Right renal cortex interstitium (tissue), 3 donors: ENCODE results near the gene VPS8. TPM values are rescaled to one million over a fixed set of nuclear protein-coding genes. Genes with fewer than 3 reads are reported as not detected.

Experiments
- DNase-seq, 3 donors: peaks; one replicate each; pipeline ENCODE4 v3.0.0-alpha.2; 2013; ENCODE audit warnings: low read depth in 3 of 3, low spot score in 2 of 3
- polyA plus RNA-seq, 3 donors: library from polyadenylated mRNA; unstranded; fragments of 120-200 nt; gene quantifications; one replicate each; pipeline ENCODE4 v1.2.1, GENCODE V29; 2013; ENCODE audit not compliant: insufficient read length in 3 of 3

The VPS8 gene
- polyA plus RNA-seq, 3 donors, result 38.2 to 45.0 (median 38.5) TPM

GRCh38 chr3:184784731-184785500, 27.1 kb upstream of the VPS8 start:
- no peak for DNase-seq

- no peak for DNase-seq
Observed at GRCh38 chr3:184785890-184786279, 26.1 kb upstream of the VPS8 start.

DNA sequence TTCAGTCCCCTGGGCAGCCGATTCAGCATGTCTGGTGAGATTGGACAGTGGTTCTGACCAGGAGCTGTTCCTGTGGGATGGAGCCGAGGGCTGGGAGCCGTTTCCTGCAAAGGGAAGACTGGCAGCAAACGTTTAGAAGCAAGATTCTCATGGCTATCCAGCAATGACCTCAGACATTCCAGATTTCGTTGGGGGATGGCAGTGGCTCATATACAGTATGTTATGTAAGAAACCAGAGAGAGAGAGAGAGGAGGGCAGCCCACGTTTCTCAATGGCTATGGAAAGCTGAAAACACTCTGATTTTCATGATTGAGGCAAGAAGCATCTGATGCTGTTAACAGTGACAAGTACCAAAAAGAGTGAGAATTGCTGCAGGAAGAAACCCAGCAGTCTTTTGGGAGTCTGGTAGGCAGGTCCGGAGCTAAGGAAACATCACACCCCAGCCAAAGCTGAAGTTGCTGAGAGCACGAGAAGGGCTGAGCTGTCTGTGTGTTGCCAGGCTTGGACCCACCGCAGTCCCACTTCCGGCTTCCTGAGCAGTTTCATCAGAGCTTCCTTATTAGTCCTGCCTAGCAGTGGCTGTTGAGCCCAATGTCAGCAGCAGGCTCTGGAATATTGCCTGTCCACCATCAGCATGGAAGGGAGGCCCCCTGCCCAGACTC, 25.6 kb upstream of the VPS8 start:
- DNase-seq, result no peak

- DNase-seq, result no peak
Observed at GRCh38 chr3:184788751-184789150, 23.2 kb upstream of the VPS8 start.

GRCh38 chr3:184789314-184789998, 22.5 kb upstream of the VPS8 start:
- DNase-seq, result no peak

DNA sequence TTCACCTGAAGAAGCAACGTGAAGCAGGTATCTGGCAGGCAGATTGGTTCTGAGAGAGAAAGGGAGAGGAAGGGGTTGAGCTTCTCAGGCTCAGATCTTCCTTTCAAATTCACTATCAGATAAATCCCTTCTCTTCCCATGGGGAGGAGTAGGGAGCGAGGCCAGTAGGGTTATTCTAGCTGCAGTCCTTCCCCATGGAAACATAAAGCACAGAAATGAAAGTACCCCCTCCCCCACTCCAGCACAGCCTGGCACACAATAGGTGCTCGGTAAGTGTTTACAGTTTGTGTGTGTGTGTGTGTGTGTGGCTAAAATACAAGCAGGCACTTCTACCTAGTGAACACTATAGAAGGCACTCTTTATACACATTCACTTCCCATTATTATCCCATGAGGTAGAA, 20.8 kb upstream of the VPS8 start:
- DNase-seq, result no peak

DNA sequence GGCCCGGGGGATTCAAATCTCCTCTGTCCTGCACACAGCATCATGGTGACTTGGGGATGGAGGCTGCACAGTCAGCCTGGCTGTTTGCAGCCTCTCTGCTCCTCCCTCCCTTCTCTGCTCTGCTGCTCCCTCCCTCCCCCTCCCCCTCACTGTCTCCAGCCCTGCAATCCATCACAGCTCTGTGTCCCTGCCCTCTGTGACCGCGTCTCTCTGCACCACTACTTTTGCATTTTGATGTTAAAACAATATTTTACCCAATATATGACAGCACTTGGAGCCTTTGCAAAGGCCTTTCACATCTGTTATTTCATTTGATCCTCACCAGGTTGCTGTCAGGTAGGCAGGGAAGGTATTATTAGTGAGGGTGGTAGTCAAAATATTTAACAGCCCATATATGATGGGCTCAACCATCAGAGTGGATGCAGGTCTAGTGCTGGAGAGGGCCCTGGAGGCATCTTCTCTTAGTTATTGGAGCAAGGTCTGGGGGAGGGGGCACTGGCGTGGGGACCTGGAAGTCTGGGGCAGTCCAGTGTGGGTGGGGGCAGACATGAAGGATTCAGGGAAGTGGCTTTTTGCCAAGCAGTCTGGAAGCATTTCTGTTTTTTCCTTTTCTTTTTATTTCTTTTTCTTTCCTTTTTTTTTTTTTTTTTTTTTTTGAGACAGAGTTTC, 16.3 kb upstream of the VPS8 start:
- no peak for DNase-seq

- no peak for DNase-seq
Observed at GRCh38 chr3:184796551-184796950, 15.4 kb upstream of the VPS8 start.

DNA sequence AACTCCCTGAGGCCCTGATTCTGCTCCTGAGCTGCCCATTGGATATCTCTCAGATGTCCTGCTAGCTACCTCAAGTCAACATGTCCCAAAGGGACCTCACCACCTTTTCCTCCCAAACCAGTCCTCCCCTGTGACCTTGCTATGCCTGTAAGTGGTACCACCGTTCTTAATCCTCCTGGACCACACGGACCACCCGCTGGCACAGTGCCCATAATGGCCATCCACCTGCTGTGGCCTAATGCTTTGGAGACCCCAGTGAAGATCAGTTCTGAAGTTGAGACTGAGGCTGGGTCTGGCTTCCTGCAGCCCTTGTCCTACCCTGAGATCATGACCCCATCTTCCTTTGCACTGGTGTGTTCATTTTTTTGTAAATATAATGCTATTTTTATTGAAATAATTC, 15.0 kb upstream of the VPS8 start:
- DNase-seq, result no peak

- no peak for DNase-seq
Observed at GRCh38 chr3:184798120-184798519, 13.8 kb upstream of the VPS8 start.

DNA sequence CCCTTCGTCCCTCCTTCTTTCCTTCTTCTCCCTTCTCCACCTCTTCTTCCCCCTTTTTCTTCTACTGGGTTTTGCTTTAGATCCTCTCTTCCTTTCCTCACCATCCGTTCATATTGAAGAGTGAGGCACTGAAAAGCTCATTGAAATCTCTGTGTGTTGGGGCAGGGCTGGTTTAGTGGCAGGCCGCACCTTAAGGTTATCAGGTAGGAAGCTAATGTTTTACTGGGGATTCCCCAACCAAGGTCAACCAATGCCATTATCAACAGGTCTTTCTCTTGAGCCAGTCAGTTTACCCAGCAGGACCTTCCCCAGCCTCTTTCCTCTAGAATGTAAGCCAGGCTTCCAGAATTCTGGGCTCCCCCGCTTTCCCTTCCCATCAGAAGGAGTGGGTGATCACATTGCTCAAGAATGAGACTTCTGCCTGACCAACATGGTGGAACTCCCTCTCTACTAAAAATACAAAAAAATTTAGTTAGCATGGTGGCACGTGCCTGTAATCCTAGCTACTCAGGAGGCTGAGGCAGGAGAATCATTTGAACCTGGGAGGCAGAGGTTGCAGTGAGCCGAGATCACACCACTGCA, 11.5 kb upstream of the VPS8 start:
- DNase-seq, result no peak

DNA sequence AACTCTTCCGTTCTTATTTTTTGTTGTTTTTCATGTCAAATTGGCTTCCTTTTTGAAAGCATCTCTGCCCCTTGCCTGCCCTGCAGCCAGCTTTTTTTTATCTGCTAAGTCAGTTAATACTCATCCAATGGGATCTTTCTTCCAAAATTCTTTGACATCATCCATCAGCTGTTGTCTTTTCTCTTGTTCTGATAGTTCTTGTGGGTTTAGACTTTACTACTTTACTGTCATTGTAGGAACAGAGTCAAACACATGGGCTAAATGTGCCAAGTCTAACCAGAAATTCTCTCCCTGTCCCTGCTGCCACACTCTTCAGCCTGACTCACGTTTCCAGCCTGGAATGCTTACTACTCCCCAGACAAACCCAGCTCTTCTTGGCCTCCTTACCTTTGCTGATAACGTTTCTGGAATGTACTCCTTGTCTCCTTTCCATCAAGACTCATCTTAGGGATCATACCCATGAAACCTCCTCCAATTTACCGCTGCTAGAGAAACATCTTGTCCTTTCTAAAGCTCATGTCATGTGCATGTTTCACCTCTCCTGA, 10.7 kb upstream of the VPS8 start:
- no peak for DNase-seq

DNA sequence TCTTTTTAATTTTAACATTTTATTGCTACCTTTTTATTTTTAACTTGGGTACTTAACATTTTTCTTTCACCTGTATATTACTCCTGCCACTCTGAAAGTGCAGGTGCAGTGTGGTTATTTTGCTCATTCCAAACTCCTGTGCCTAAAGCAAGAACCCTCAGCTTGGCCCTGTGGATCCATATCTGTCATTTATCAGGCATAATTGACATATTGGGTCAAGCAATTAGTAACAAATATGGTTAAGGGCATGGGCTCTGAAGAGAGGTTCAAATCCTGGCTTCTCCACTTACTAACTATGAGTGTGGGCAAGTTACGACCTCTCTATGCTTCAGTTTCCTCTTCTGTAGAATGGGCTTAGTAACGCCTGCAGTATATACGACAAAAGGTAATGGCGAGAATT, 9.8 kb upstream of the VPS8 start:
- DNase-seq, result no peak

DNA sequence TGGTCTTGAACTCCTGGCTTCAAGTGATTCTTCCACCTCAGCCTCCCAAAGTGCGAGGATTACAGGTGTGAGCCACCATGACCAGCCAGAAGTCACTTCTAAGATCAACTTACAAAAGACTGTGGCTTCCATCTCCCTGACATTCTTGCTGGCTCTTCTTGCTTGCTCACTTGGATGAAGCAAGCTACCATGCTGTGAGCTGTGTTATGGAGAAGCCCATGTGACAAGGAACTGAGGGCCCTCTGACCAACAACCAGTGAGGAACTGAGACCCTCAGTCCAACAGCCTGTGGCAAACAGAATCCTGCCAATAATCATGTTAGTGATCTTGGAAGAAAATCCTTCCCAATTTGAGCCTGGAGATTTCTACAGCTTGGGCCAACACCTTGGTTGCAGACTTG, 7.2 kb upstream of the VPS8 start:
- no peak for DNase-seq

DNA sequence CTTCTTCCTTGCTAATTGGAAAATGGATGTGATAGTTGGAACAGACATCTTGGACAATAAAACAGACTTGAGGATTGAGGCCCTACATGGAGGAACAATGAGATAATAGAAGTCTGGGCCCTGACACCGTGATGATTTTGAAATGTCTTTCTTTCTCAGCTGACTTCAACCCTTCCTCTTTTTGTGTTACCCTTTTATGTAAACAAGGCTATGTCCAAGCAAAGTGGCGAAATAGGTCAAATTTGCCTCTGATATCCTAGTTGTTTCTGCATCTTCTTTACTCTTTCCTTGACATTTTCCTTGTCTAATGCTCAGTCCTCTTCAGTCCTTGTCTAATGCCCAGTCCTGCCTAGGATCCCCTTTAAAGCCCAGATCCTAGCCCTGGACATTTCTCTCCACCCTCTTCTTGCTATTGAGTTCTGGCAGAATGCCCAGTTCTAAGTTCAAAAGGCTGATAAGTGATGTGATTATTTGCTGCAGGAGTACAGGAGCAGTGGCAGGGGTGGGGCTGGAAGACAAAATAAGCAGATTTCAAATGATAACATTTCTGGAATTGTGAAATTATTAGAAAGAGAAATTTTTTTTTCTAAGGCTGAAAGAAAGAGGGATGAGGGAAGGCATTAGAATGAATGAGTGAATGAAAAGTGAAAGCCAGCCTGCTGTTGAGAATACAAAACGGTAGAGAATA, 6.5 kb upstream of the VPS8 start:
- DNase-seq, result no peak

DNA sequence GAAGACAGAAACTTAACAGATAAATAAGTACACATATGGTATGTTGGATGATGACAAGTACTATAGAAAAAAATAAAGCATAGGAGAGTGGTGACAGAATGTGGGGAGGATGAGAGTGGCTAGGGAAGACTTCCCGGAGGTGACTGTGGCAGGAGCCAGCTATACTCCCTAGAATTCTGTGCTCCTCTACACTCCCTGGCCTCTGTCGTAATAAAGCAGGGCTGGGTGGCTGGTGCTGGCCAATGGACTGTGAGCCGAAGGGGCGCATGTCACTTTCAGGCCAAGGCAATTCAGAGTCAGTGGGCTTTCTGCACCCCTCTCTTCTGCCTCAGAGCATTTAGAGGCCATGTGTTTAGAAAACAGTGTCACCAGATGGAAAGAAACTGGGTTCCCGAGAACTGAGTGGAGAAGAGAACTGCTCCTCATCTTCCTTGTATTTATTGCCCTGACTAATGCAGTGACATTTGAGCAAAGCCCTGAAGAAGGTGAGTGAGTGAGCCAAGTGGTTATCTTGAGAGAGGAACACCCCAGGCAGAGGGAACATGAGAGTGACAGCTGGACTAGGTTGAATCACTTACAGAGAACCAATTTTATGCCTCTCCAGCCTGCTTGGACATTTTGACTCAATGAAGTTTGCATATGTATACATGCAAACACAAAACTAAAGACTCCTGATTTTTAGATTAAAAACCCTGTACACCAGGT, 5.2 kb upstream of the VPS8 start:
- no peak for DNase-seq

DNA sequence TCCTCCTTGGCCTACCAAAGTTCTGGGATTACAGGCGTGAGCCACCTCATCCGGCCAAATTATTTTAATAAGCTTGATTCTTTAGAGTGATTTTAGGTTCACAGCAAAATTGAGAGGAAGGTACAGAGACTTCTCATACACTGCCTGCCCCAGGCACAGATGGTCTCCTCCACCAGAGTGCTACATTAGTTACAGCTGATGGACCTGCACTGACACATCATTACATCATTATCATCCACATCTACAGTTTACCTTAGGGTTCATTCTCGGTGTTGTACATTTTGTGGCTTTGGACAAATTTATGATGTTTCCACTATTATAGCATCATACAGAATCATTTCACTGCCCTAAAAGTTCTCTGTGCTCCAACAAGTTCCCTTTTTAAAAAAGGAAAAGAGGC, 4.4 kb upstream of the VPS8 start:
- no peak for DNase-seq

GRCh38 chr3:184808021-184808420, 3.9 kb upstream of the VPS8 start:
- no peak for DNase-seq

- DNase-seq, result no peak
Observed at GRCh38 chr3:184810146-184810545, 1.8 kb upstream of the VPS8 start.

DNA sequence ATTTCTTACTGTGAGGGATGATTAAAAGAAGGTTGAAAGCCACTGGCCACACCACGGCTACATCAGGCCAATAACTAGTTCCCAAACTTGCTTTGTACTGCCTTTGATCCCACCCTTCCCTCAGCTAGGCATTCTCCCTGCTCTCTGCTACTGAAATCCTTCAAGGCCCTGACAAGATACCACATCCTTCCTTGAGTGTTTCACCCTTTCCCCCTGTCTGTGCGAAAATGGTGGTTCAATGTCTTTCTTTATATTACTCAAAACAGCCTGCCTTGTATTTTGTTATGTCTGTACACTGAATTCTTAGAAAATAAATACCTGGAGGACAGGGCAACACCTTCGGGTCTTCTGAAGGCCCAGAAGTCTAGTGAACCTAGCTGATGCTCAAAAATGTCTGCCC, 932 bp upstream of the VPS8 start:
- DNase-seq, result no peak
